GM12872 (cell line): ENCODE data around the gene SBF2.

ENCODE experiments used
- TF ChIP-seq, protein P1 (sequence below): IDR thresholded peaks from 3 replicates; pipeline ENCODE4 v1.5.1; 2011; ENCODE audit warnings: low read depth, mild to moderate bottlenecking, low read length, moderate library complexity; ENCODE audit not compliant: insufficient read depth

Gene SBF2

DNA sequence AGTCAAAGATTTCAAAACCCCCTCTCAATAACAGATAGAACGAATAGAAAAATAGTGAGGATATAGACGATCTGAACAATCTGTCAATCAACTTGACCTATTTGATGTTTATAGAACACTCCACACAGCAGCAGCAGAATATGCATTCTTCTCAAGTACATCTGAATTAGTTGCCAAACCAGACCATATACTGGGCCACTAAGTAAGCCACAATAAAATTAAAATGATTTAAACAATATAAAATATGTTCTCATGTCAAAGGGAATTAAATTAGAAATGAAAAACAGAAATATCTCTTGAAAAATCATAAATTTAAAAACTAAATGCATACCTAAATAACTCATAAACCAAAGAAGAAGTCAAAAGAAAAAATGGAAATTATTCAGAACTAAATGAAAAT, 229.2 kb downstream of the SBF2 start:
- TF ChIP-seq, protein P1, sequence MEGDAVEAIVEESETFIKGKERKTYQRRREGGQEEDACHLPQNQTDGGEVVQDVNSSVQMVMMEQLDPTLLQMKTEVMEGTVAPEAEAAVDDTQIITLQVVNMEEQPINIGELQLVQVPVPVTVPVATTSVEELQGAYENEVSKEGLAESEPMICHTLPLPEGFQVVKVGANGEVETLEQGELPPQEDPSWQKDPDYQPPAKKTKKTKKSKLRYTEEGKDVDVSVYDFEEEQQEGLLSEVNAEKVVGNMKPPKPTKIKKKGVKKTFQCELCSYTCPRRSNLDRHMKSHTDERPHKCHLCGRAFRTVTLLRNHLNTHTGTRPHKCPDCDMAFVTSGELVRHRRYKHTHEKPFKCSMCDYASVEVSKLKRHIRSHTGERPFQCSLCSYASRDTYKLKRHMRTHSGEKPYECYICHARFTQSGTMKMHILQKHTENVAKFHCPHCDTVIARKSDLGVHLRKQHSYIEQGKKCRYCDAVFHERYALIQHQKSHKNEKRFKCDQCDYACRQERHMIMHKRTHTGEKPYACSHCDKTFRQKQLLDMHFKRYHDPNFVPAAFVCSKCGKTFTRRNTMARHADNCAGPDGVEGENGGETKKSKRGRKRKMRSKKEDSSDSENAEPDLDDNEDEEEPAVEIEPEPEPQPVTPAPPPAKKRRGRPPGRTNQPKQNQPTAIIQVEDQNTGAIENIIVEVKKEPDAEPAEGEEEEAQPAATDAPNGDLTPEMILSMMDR, result no peak

DNA sequence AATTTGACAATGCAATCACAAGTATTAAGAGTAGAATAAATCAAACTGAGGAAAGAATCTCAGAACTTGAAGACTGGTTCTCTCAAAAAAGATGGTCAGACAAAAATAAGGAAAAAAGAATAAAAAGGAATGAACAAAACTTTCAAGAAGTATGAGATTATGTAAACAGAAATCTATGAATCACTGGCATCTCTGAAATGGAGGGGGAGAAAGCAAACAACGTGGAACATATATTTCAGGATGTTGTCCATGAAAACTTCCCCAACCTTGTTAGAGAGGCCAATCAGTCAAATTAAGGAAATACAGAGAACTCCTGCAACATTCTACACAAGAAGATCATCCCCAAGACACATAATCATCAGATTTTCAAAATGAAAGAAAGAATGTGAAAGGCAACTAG, 235.7 kb downstream of the SBF2 start:
- TF ChIP-seq, protein P1, result no peak

DNA sequence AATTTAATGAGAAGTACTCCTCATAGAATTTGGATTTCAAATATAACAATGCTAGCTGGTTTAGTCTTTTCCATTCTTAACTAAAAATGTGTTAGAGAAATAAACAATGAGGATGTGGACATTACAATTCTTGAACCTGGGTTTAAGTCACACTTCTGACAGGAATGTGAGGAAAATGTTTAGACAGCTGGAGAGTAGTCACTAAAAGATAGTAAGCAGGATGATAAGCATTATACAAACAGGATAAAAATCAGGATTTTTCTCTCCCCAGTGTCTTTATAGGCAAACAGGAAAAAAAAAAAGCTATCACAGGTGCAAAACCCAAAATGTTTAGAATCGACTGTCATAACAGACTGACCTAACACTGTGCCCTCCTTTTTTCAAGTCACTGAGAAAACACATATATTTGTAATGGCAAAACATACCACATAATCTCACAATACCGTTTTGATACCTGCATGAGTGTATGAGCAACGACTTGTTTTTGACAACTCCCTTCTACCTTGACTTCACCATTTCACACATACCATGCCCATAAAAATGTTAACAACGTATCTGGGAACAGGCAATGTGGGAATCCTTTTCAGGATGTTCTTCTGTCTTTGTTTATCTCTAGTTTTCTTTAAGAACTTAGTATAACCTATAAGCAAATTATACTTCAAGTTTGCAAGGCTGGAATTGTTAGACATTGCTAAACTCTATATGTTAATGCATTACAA, 242.0 kb downstream of the SBF2 start:
- TF ChIP-seq, protein P1, result no peak

DNA sequence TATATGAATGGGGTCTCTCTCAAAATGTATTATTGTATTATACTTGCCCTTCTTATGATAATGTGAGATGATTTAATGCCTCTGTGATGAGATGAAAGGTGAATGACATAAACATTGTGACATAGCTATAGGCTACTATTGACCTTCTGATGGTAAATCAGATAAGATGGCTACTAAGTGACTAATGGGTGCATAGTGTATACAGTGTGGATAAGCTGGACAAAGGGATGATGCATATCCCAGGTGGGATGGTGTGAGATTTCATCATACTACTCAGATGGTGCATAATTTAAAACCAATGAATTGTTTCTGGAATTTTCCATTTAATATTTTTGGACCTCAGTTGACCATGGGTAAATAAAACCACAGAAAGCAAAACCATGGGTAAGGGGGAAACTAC, 243.5 kb downstream of the SBF2 start:
- TF ChIP-seq, protein P1, result no peak

DNA sequence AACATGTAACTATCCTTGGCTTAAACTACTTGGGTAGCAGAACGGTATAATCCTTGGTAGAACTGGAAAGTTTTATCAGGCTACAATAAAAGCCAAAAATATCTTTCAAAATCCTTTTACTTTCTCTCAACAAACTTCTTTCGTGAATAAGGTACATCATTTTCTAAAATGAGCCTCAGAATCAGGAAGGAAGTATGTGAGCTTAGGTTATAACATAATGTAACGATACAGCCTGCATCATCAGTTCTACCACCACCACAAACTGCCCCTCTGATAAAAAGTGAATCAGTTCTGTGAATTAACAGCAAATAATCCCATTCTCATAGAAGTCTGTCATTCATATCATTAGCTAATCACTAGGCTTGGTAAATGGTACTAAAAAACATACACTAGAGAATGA, 244.3 kb downstream of the SBF2 start:
- TF ChIP-seq, protein P1, result no peak

DNA sequence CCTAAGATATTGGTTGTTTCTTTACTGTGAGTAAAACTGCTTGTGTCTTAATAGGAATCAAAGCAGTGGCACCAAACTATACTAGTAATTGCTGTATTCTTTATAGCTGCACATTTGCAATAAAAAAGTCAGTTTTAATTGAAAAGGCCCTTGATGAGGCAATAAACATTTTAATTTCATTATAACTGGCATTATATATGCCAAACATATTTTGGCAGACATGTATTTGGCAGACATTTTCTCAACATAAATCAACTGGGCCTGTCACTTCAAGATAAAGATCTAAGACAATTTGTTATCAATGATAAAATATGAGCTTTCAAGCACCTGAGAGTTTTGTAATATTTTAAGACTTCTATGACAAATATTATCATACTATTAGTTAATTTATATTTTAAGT, 245.7 kb downstream of the SBF2 start:
- TF ChIP-seq, protein P1, result no peak

GRCh38 chr11:10044618-10045017, 249.4 kb downstream of the SBF2 start:
- TF ChIP-seq, protein P1, result no peak
